HCT116 (cell line): ENCODE measurements around the gene DAZAP2. TPM values are rescaled to one million over a fixed set of nuclear protein-coding genes. Genes with fewer than 3 reads are reported as not detected.

Experiments used
- ATAC-seq: fragments of 200-7000 bp; cut with Tn5 transposase; 2 replicates; pipeline ENCODE4 v1.9.1; 2020; ENCODE audit warnings: mild to moderate bottlenecking, moderate library complexity
- BruUV-seq: library from RNA; stranded (reverse); fragments of 400-500 nt; replicated peaks from 2 replicates; lab custom pipeline; 2021; lab: Mats Ljungman, UMichigan
- CTCF ChIA-PET: fragments of 300-600 bp; sonication (Branson Sonifier 250); formaldehyde crosslinking; loops from one replicate; lab custom pipeline; 2021; ENCODE audit warnings: antibody characterized with exemption; lab: Charles Lee
- POLR2A ChIA-PET: fragments of 300-600, 350-600 bp; sonication (Branson Sonifier 250); formaldehyde crosslinking; loops from one replicate; lab custom pipeline; 2021; ENCODE audit warnings: antibody characterized with exemption; lab: Charles Lee
- RAD21 ChIA-PET, 2 experiments: fragments of 300-600 bp; sonication (Branson Sonifier 250); formaldehyde crosslinking; loops; one replicate each; lab custom pipeline; 2023; ENCODE audit warnings: low total read pairs in 2 of 2; ENCODE audit not compliant: uncharacterized antibody in 2 of 2, unreplicated experiment in 2 of 2, low non-redundant PET in 1 of 2; lab: Charles Lee
- DNase-seq: peaks from one replicate; pipeline ENCODE4 v3.0.0-alpha.2; 2010; ENCODE audit warnings: low read depth, low spot score
- H2AFZ ChIP-seq: fragments of 200-600 bp; shearing (Covaris generic), sonication (generic); 2 replicates; pipeline ENCODE4 v1.6.1; 2017; ENCODE audit warnings: low read depth, mixed run types, mixed read lengths, antibody characterized with exemption, low read length; ENCODE audit not compliant: poor library complexity, severe bottlenecking
- H3K27ac ChIP-seq: 2 replicates; pipeline ENCODE4 v1.5.1; 2012; ENCODE audit warnings: low read depth, low read length
- H3K27me3 ChIP-seq: fragments of 200-600 bp; sonication (generic); 2 replicates; pipeline ENCODE4 v1.6.1; 2016; ENCODE audit warnings: mixed run types, low read length, mixed read lengths; ENCODE audit not compliant: insufficient read depth
- H3K36me3 ChIP-seq, 2 experiments: fragments of 200-500 bp in 1 of 2; fragments of 200-600 bp in 1 of 2; sonication (Bioruptor generic) in 1 of 2; sonication (generic) in 1 of 2; 2 replicates each; pipeline versions ENCODE4 v1.5.1 to v1.6.1; 2014 to 2016; ENCODE audit warnings: low read length in 2 of 2, inconsistent platforms in 1 of 2, mixed read lengths in 1 of 2, mixed run types in 1 of 2; ENCODE audit not compliant: insufficient read depth in 2 of 2, control insufficient read depth in 1 of 2
- H3K4me1 ChIP-seq, 2 experiments: fragments of 200-600 bp in 1 of 2; sonication (generic) in 1 of 2; 2 replicates each; pipeline versions ENCODE4 v1.5.1 to v1.6.1; 2012 to 2017; ENCODE audit warnings: low read length in 2 of 2, inconsistent platforms in 1 of 2, mild to moderate bottlenecking in 1 of 2, mixed read lengths in 1 of 2, mixed run types in 1 of 2, moderate library complexity in 1 of 2; ENCODE audit not compliant: insufficient read depth in 2 of 2, control insufficient read depth in 1 of 2
- H3K4me2 ChIP-seq: fragments of 200-600 bp; sonication (generic); 2 replicates; pipeline ENCODE4 v1.6.1; 2017; ENCODE audit warnings: mixed run types, low read length, mixed read lengths
- H3K4me3 ChIP-seq, 2 experiments: fragments of 200-600 bp in 1 of 2; sonication (generic) in 1 of 2; replicated peaks in 1 of 2; 2 replicates each; pipeline ENCODE4 v1.5.1; 2011 to 2016; ENCODE audit warnings: low read length in 2 of 2, control low read depth in 1 of 2, low read depth in 1 of 2, mild to moderate bottlenecking in 1 of 2, mixed read lengths in 1 of 2, mixed run types in 1 of 2
- H3K79me2 ChIP-seq: fragments of 200-600 bp; sonication (generic); 2 replicates; pipeline ENCODE4 v1.6.1; 2017; ENCODE audit warnings: mild to moderate bottlenecking, mixed run types, low read length, moderate library complexity, mixed read lengths; ENCODE audit not compliant: insufficient read depth
- H3K9ac ChIP-seq: fragments of 200-600 bp; sonication (generic); 2 replicates; pipeline ENCODE4 v1.6.1; 2016; ENCODE audit warnings: low read length, mixed read lengths
- H3K9me2 ChIP-seq: fragments of 200-600 bp; sonication (generic), shearing (Covaris generic); 2 replicates; pipeline ENCODE4 v1.6.1; 2017; ENCODE audit warnings: mixed run types, mild to moderate bottlenecking, moderate library complexity; ENCODE audit not compliant: insufficient read depth
- H3K9me3 ChIP-seq, 2 experiments: fragments of 200-500 bp in 1 of 2; fragments of 200-600 bp in 1 of 2; sonication (Bioruptor generic) in 1 of 2; sonication (generic) in 1 of 2; 2 replicates each; pipeline ENCODE4 v1.6.1; 2014 to 2017; ENCODE audit warnings: low read length in 2 of 2, mixed read lengths in 2 of 2, inconsistent platforms in 1 of 2, low read depth in 1 of 2, mild to moderate bottlenecking in 1 of 2, mixed run types in 1 of 2, moderate library complexity in 1 of 2; ENCODE audit not compliant: control insufficient read depth in 1 of 2, insufficient read depth in 1 of 2
- H4K20me1 ChIP-seq: fragments of 200-600 bp; sonication (generic), shearing (Covaris generic); 2 replicates; pipeline ENCODE4 v1.6.1; 2017; ENCODE audit warnings: mixed run types, mild to moderate bottlenecking, moderate library complexity; ENCODE audit not compliant: insufficient read depth
- EZH2 ChIP-seq: fragments of 200-600 bp; sonication (generic); IDR thresholded peaks from 2 replicates; pipeline ENCODE4 v1.6.1; 2017; ENCODE audit warnings: antibody characterized with exemption, mixed run types
- EZH2phosphoT487 ChIP-seq: fragments of 200-600 bp; IDR thresholded peaks from 2 replicates; pipeline ENCODE4 v1.6.1; 2018; ENCODE audit warnings: antibody characterized with exemption, borderline replicate concordance
- JUND ChIP-seq: IDR thresholded peaks from 2 replicates; pipeline ENCODE4 v1.6.1; 2012
- MAX ChIP-seq: IDR thresholded peaks from 2 replicates; pipeline ENCODE4 v1.6.1; 2012
- POLR2A ChIP-seq: IDR thresholded peaks from 2 replicates; pipeline ENCODE4 v1.7.0; 2011; ENCODE audit warnings: borderline replicate concordance; ENCODE audit not compliant: insufficient read depth, insufficient read length; ENCODE audit errors: extremely low read depth
- POLR2AphosphoS5 ChIP-seq: IDR thresholded peaks from 2 replicates; pipeline ENCODE4 v1.6.1; 2011; ENCODE audit warnings: mild to moderate bottlenecking, low read depth, low read length, moderate library complexity
- SIN3A ChIP-seq: IDR thresholded peaks from 2 replicates; pipeline ENCODE4 v1.6.1; 2012; ENCODE audit warnings: low read depth
- SP1 ChIP-seq: IDR thresholded peaks from 2 replicates; pipeline ENCODE4 v1.6.1; 2012; ENCODE audit warnings: low read depth
- YY1 ChIP-seq: IDR thresholded peaks from 2 replicates; pipeline ENCODE4 v1.6.1; 2011; ENCODE audit warnings: low read length, low read depth, moderate library complexity, mild to moderate bottlenecking; ENCODE audit not compliant: insufficient replicate concordance; ENCODE audit errors: extremely low read depth
- ZFX ChIP-seq: fragments of 450-650 bp; IDR thresholded peaks from 2 replicates; pipeline ENCODE4 v1.6.1; 2017
- intact Hi-C: fragments of 100-400 bp; cut with micrococcal nuclease; formaldehyde crosslinking; loops from 2 replicates; pipeline ENCODE4 v1.10.0; 2022
- total RNA-seq: library from RNA; stranded (reverse); gene quantifications from one replicate; pipeline ENCODE4 v1.2.1, GENCODE V29; 2021; ENCODE audit not compliant: unreplicated experiment
- TF ChIP-seq, protein P1 (sequence below): IDR thresholded peaks from 2 replicates; pipeline ENCODE4 v1.6.1; 2012; ENCODE audit warnings: low read depth

The DAZAP2 gene
- total RNA-seq, 1 experiment from 2014 or later, result 157 TPM

GRCh38 chr12:51208016-51208660, 30.5 kb upstream of the DAZAP2 start:
- ATAC-seq (no peak), DNase-seq (no peak)
- H3K27me3 ChIP-seq, result no peaks in the 10 kb centered on the region
- TF ChIP-seq SP1, result no peak
- no peak for TF ChIP-seq EZH2phosphoT487
- no peak for TF ChIP-seq YY1
- TF ChIP-seq POLR2AphosphoS5, result no peak
- TF ChIP-seq, protein P1, sequence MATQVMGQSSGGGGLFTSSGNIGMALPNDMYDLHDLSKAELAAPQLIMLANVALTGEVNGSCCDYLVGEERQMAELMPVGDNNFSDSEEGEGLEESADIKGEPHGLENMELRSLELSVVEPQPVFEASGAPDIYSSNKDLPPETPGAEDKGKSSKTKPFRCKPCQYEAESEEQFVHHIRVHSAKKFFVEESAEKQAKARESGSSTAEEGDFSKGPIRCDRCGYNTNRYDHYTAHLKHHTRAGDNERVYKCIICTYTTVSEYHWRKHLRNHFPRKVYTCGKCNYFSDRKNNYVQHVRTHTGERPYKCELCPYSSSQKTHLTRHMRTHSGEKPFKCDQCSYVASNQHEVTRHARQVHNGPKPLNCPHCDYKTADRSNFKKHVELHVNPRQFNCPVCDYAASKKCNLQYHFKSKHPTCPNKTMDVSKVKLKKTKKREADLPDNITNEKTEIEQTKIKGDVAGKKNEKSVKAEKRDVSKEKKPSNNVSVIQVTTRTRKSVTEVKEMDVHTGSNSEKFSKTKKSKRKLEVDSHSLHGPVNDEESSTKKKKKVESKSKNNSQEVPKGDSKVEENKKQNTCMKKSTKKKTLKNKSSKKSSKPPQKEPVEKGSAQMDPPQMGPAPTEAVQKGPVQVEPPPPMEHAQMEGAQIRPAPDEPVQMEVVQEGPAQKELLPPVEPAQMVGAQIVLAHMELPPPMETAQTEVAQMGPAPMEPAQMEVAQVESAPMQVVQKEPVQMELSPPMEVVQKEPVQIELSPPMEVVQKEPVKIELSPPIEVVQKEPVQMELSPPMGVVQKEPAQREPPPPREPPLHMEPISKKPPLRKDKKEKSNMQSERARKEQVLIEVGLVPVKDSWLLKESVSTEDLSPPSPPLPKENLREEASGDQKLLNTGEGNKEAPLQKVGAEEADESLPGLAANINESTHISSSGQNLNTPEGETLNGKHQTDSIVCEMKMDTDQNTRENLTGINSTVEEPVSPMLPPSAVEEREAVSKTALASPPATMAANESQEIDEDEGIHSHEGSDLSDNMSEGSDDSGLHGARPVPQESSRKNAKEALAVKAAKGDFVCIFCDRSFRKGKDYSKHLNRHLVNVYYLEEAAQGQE, result no peak
- TF ChIP-seq EZH2, result no peak
- no peak for TF ChIP-seq ZFX
- TF ChIP-seq SIN3A, result no peak
- no peak for TF ChIP-seq JUND
- no peak for TF ChIP-seq POLR2A
- TF ChIP-seq MAX, result no peak
- ChIA-PET RAD21 (no interaction called here), CTCF (no interaction called here), POLR2A (no interaction called here)
- H3K4me3 ChIP-seq, result no peak overlapping the region
- no peak overlapping the region for H3K9ac ChIP-seq
- H3K9me3 ChIP-seq, result no peaks in the 10 kb centered on the region
- H3K27ac ChIP-seq, result no peak overlapping the region
- peaks cover 5 to 12% of the 10 kb centered on the region in 2 experiments; a peak in 3 of 4 replicates for H3K4me1 ChIP-seq
- no peaks in the 10 kb centered on the region for H3K36me3 ChIP-seq
- H3K4me2 ChIP-seq, result no peak overlapping the region
- intact Hi-C loops, result no loop called here
- H2AFZ ChIP-seq, result no peak overlapping the region
- no peaks in the 10 kb centered on the region for H3K9me2 ChIP-seq
- no peaks in the 10 kb centered on the region for H4K20me1 ChIP-seq
- no peaks in the 10 kb centered on the region for H3K79me2 ChIP-seq
- no TSS peak for BruUV-seq
